ENCODE results near the gene RELT. TPM values are rescaled to one million over a fixed set of nuclear protein-coding genes. Genes with fewer than 3 reads are reported as not detected.
"Not testable (repeated sequence)": the region's sequence is repeated elsewhere in the genome, so short reads cannot be mapped to it uniquely, and the experiment has no call there.

Gene RELT
- total RNA-seq, 2 donors from 2014 or later, result 31.2 to 39.9 TPM

DNA sequence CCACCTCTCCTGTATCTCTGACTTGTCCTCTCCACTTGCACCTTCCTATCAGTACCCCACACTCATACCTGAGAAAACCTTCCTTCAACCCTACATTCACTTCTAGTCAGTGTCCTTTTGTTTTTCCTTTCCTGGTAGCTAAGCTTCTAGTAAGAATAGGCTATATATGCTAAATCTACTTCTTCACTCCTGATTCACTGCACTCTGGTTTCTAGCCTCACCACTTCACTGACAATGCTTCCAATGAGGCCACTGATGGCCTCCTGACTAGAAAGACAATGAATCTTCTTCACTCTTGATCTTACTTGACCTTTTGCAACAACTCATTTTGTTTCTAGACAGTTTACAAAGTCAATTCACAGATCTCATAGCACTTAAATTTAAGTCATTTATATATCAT is 52.0 kb downstream of the RELT start:
- H3K27ac Mint-ChIP-seq, result peak overlapping the region; percentile 55
- no peaks in the 10 kb centered on the region for H3K27me3 Mint-ChIP-seq
- H3K4me1 Mint-ChIP-seq, result peaks cover 7% of the 10 kb centered on the region
- no peaks in the 10 kb centered on the region for H3K36me3 Mint-ChIP-seq (ENCODE audit: low read depth)
- H3K4me3 Mint-ChIP-seq, result no peak overlapping the region
- ATAC-seq (replicated peaks), result peak; percentile 74
- H3K9me3 Mint-ChIP-seq, result no peaks in the 10 kb centered on the region

DNA sequence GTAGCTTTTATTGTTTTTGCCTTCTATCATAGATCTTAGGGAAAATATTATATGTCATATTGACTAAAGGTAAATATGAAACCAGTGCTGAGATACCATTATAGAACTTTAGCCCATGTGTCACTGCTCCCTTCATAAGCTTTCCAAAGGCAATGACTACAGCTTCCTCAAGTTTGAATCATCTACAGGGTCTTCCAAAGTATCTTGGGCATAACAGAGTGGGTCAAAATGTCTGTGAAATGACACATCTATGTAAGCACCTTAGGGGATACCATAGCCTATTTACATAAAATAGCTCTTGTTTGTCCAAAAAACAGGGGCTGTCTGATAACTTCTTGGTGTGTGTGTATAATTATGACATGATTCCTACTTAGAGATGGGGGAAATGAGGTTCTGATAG is 52.5 kb downstream of the RELT start:
- H3K27me3 Mint-ChIP-seq, result no peaks in the 10 kb centered on the region
- no peak overlapping the region for H3K4me3 Mint-ChIP-seq
- H3K4me1 Mint-ChIP-seq, result peaks cover 7% of the 10 kb centered on the region
- H3K9me3 Mint-ChIP-seq, result no peaks in the 10 kb centered on the region
- H3K27ac Mint-ChIP-seq, result no peak overlapping the region
- ATAC-seq (replicated peaks), result peak; percentile 14
- no peaks in the 10 kb centered on the region for H3K36me3 Mint-ChIP-seq (ENCODE audit: low read depth)

DNA sequence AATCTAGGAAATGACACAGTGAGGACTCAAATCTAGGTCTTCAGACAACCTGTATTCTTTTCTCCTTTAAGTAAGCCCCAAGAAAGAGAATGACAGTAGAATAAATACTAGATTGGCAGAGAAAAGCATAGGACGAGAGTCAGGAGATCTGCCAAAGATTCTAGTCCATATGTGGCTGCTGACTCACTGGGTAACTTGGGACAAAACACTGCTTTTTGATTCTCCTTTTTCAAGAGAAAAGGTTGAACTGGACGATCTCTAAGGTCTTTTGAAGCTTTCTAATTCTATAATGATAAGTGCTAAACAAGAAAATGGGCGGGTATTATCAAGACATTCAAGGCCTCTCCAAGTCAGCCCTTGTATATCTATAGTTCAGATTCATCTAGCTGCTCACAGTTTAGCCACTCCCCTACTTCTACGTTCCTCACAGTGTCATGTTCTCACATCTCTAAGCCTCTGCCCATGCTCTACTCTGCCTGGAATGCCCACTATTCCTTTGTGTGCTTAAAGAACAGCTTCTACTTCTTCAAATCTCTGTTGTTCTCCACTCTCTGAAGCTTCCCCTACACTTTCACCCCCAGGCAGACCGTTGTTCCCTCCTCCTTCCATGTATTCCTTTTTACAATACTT is 53.0 kb downstream of the RELT start:
- H3K27me3 Mint-ChIP-seq, result no peaks in the 10 kb centered on the region
- ATAC-seq (replicated peaks), result no peak
- H3K4me3 Mint-ChIP-seq, result no peak overlapping the region
- peaks cover 7% of the 10 kb centered on the region for H3K4me1 Mint-ChIP-seq
- H3K27ac Mint-ChIP-seq, result no peak overlapping the region
- H3K36me3 Mint-ChIP-seq (ENCODE audit: low read depth), result no peaks in the 10 kb centered on the region
- H3K9me3 Mint-ChIP-seq, result no peaks in the 10 kb centered on the region

DNA sequence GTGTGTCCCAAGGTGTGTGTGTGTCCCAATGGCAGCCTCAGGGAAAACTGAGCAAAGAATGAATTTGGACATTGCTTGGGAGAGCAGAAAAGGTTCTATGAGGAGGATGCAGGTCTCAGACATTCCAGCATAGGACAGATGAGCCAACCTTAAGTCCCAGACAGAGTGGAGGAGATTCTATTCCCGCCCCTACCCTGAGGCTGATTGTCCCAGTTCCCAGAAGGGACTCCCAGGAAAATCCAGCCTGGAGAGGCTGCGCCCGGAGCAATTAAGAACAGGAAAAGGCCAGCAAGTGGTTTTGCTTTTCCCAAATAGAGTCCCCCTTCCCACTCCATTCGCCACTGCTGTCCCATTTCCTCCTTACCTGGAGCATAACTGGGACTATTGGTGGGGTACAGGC is 54.1 kb downstream of the RELT start:
- H3K27ac Mint-ChIP-seq, result no peak overlapping the region
- no peak for ATAC-seq (replicated peaks)
- no peaks in the 10 kb centered on the region for H3K27me3 Mint-ChIP-seq
- peaks cover 7% of the 10 kb centered on the region for H3K4me1 Mint-ChIP-seq
- H3K4me3 Mint-ChIP-seq, result no peak overlapping the region
- H3K9me3 Mint-ChIP-seq, result no peaks in the 10 kb centered on the region
- H3K36me3 Mint-ChIP-seq (ENCODE audit: low read depth), result no peaks in the 10 kb centered on the region

DNA sequence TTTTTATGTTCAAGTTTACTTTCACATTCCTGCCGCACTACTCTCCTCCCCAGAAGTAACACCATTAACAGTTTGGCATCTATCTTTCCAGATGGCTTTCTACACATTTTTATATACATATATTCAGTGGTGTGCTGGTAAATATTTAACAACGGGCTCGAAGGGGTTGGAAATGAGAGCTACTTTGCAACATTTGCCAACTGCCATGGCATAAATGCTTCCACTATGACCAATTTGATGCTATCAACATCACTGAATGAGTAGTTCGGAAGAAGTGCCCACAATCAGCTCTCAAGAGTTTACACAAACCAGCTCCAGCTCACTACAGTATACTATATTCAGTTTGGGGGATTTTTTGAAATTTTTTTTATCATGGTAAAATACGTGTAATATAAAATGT is 55.2 kb downstream of the RELT start:
- Mint-ChIP-seq H3K9me3 (no peaks in the 10 kb centered on the region), H3K4me1 (peaks cover 7% of the 10 kb centered on the region), H3K36me3 (ENCODE audit: low read depth) (no peaks in the 10 kb centered on the region), H3K27ac (no peak overlapping the region), H3K4me3 (no peak overlapping the region), H3K27me3 (no peaks in the 10 kb centered on the region)
- peak; percentile 54 for ATAC-seq (replicated peaks)

DNA sequence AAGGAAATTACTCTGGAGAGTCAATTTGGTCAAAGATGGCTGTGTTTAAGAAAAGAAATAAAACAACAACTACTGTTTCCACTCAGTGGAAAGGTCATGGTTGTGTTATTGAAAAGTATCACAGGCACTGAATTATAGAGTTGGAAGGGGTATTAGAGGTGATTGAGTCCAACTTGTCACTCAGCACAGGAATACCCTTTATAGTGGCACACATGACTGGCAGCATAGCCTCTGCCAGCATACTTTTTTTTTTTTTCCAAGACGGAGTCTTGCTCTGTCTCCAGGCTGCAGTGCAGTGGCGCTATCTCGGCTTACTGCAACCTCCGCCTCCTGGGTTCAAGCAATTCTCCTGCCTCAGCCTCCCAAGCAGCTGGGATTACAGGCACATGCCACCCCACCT is 60.7 kb downstream of the RELT start:
- H3K9me3 Mint-ChIP-seq; H3K27me3 Mint-ChIP-seq; H3K27ac Mint-ChIP-seq; ATAC-seq (replicated peaks); H3K4me1 Mint-ChIP-seq; H3K36me3 Mint-ChIP-seq (ENCODE audit: low read depth); H3K4me3 Mint-ChIP-seq: not testable (repeated sequence)

DNA sequence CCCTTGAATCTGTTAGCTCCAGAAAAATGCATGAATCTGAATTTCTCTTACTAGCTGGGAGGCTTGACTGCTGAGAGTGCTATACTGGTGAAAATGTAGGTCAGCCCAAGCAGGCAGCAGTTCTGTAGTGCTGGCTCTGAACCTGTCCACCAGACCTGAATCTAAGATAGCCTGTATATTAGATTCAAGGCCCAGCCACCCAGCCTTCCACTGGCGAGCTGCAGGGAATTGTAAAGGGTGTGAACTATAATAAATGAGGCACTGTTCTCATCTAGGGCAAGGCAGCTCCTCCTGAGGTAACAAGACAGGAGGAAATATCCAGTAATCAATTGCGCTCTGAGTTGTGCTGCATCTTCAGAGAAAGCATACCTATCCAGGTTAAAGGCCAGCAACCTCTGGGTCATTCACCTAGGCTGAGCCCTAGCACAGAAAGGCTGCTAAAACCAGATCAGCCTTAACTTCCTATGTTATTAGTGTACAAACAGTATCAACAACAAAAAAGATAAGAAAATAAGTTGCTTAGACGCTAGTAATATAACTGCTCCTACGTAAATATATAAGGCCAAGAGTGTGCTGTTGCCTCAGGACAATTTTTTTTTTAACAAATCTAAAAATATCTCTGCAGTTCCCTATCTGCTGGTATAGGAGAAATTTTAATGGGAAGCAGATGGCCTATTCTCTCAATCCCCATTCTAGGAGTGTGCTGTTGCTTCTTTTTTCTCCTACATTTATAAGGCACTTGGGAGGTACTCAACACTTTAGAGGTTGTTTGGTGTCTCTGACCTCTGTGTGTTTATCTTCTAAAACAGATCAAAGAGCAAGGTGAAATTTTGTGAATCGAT is 63.0 kb downstream of the RELT start:
- no peaks in the 10 kb centered on the region for H3K9me3 Mint-ChIP-seq
- peaks cover 14% of the 10 kb centered on the region for H3K36me3 Mint-ChIP-seq (ENCODE audit: low read depth)
- no peaks in the 10 kb centered on the region for H3K27me3 Mint-ChIP-seq
- H3K4me3 Mint-ChIP-seq, result no peak overlapping the region
- no peak overlapping the region for H3K27ac Mint-ChIP-seq
- ATAC-seq (replicated peaks), result no peak
- H3K4me1 Mint-ChIP-seq, result no peaks in the 10 kb centered on the region

DNA sequence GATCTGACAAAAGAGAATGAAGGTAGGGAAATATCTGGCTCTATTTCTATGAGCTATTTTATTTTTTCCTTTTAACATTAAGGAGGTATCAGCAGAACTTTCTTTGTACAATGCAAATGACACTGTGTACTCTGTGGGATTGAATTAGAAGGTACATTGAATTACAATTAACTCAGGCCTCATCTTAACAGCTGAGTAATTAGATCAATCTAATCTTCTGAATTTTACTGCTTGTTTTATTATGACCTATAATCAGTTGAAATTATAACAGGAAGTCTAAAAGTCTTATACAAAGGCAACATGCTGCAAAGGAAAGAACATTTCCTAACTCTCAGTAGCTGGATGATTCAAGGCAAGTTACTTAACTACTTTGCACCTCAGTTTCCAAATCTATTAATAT is 69.8 kb downstream of the RELT start:
- no peak for ATAC-seq (replicated peaks)
- H3K4me1 Mint-ChIP-seq, result peaks cover 10% of the 10 kb centered on the region
- no peak overlapping the region for H3K27ac Mint-ChIP-seq
- H3K9me3 Mint-ChIP-seq, result no peaks in the 10 kb centered on the region
- H3K4me3 Mint-ChIP-seq, result no peak overlapping the region
- peaks cover 14% of the 10 kb centered on the region for H3K36me3 Mint-ChIP-seq (ENCODE audit: low read depth)
- H3K27me3 Mint-ChIP-seq, result no peaks in the 10 kb centered on the region

DNA sequence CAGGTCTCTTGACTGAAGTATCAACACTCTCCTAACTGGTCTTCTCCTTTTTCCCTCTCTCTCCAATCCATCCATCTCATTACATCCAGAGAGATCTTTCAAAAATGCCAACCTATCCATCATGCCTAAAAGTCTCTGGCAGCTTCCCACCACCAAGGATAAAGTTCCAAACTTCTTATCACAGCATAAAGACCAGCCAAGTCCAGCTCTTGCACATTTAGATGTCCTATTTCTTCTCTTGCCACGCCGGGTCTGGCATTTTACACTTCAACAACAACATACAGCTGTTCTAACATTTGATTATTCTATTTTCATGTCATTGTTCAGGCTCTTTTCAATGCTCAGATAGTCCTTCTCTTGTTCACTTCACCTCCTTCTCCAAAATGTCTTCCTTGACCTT is 70.6 kb downstream of the RELT start:
- Mint-ChIP-seq H3K27me3 (no peaks in the 10 kb centered on the region), H3K9me3 (no peaks in the 10 kb centered on the region), H3K4me1 (peaks cover 10% of the 10 kb centered on the region), H3K27ac (no peak overlapping the region), H3K4me3 (no peak overlapping the region), H3K36me3 (ENCODE audit: low read depth) (peaks cover 9% of the 10 kb centered on the region)
- no peak for ATAC-seq (replicated peaks)

Other genes with a start within 250 kb of the RELT start
- 10 to 100 TPM; 21.7 to 22.3 TPM for gene FCHSD2, start 234.1 kb upstream of the RELT start, total RNA-seq
- not detected for gene P2RY2, start 158.1 kb upstream of the RELT start, total RNA-seq
- gene P2RY6, start 104.1 kb upstream of the RELT start, total RNA-seq, result not detected
- gene ARHGEF17, start 68.1 kb upstream of the RELT start, total RNA-seq, result under 1 TPM; 0.06 to 0.42 TPM
- 10 to 100 TPM; 16.0 to 33.2 TPM for gene FAM168A, start 221.7 kb downstream of the RELT start, total RNA-seq

All from activated T-helper 17 cell treated with anti-CD3 and anti-CD28 coated beads, Interleukin-2, amount 50 U/mL, for 72 hours (primary cell).